Measurements from ENCODE around the gene ORC1. TPM values are rescaled to one million over a fixed set of nuclear protein-coding genes. Genes with fewer than 3 reads are reported as not detected.

Gene ORC1
- total RNA-seq, 1 donor from 2014 or later: 10.5 TPM

GRCh38 chr1:52424231-52424636, 20.0 kb upstream of the ORC1 start:
- no peaks in the 10 kb centered on the region for H3K9me3 Mint-ChIP-seq (ENCODE audit: low read depth)
- H3K27ac Mint-ChIP-seq: peak overlapping the region; percentile 76
- TF ChIP-seq CTCF (IDR thresholded peaks at IDR 0.05; ENCODE audit: unreplicated experiment): no peak
- H3K27me3 Mint-ChIP-seq: no peaks in the 10 kb centered on the region
- no peak overlapping the region for H3K4me3 Mint-ChIP-seq (ENCODE audit: low read depth)
- no peak for DNase-seq (ENCODE audit: low spot score, unreplicated experiment)
- peaks cover 26% of the 10 kb centered on the region for H3K36me3 Mint-ChIP-seq (ENCODE audit: insufficient read depth)
- no peaks in the 10 kb centered on the region for H3K4me1 Mint-ChIP-seq (ENCODE audit: low read depth)

GRCh38 chr1:52423771-52424170, 19.5 kb upstream of the ORC1 start:
- no peak overlapping the region for H3K4me3 Mint-ChIP-seq (ENCODE audit: low read depth)
- TF ChIP-seq CTCF (IDR thresholded peaks at IDR 0.05; ENCODE audit: unreplicated experiment): no peak
- H3K9me3 Mint-ChIP-seq (ENCODE audit: low read depth): no peaks in the 10 kb centered on the region
- peak overlapping the region; percentile 64 for H3K27ac Mint-ChIP-seq
- H3K36me3 Mint-ChIP-seq (ENCODE audit: insufficient read depth): peaks cover 25% of the 10 kb centered on the region
- no peak for DNase-seq (ENCODE audit: low spot score, unreplicated experiment)
- H3K27me3 Mint-ChIP-seq: no peaks in the 10 kb centered on the region
- no peaks in the 10 kb centered on the region for H3K4me1 Mint-ChIP-seq (ENCODE audit: low read depth)

GRCh38 chr1:52423055-52423454, 18.8 kb upstream of the ORC1 start:
- DNase-seq (ENCODE audit: low spot score, unreplicated experiment): no peak
- no peaks in the 10 kb centered on the region for H3K4me1 Mint-ChIP-seq (ENCODE audit: low read depth)
- H3K9me3 Mint-ChIP-seq (ENCODE audit: low read depth): no peaks in the 10 kb centered on the region
- no peak for TF ChIP-seq CTCF (IDR thresholded peaks at IDR 0.05; ENCODE audit: unreplicated experiment)
- H3K36me3 Mint-ChIP-seq (ENCODE audit: insufficient read depth): peaks cover 22% of the 10 kb centered on the region
- no peak overlapping the region for H3K4me3 Mint-ChIP-seq (ENCODE audit: low read depth)
- no peaks in the 10 kb centered on the region for H3K27me3 Mint-ChIP-seq
- no peak overlapping the region for H3K27ac Mint-ChIP-seq

DNA sequence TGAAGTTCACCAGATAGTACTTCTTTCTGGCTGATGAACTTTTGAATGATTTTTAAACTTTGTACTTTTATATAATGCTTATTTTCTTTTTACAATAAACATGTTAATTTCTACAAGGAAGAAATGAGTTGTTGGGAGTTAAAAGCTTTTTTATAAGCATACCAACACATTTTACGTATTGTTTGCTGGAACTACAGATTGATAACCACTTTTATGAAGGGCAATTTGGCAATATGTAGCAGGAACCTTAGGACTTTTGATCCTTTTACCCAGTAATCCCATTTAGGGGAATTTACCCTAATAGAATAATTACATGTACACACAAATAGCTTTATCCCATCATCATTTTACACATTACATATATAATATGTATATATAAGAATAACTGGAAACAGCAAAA, 16.5 kb upstream of the ORC1 start:
- H3K27ac Mint-ChIP-seq: no peak overlapping the region
- DNase-seq (ENCODE audit: low spot score, unreplicated experiment): no peak
- no peaks in the 10 kb centered on the region for H3K9me3 Mint-ChIP-seq (ENCODE audit: low read depth)
- H3K4me3 Mint-ChIP-seq (ENCODE audit: low read depth): no peak overlapping the region
- TF ChIP-seq CTCF (IDR thresholded peaks at IDR 0.05; ENCODE audit: unreplicated experiment): no peak
- H3K4me1 Mint-ChIP-seq (ENCODE audit: low read depth): no peaks in the 10 kb centered on the region
- peaks cover 24% of the 10 kb centered on the region for H3K36me3 Mint-ChIP-seq (ENCODE audit: insufficient read depth)
- H3K27me3 Mint-ChIP-seq: no peaks in the 10 kb centered on the region

DNA sequence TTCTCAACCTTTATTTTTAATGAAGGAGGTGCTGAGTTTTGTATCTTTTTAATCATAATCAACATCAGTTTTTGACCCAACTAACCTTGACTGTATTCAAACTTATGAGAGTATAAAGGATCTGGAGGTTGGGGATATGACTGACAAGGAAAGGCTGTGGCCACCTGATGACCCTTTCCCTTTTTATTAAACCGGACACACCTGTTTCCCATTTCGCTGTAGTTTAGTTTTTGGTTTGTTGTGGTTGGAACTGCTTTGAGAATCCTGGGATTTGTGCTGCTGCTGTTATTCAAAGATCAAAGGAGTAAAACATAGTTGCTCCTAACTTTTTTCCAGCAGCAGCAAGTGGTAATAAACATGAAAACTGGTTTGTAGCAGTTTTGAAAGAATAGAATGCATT, 12.6 kb upstream of the ORC1 start:
- no peak overlapping the region for H3K4me3 Mint-ChIP-seq (ENCODE audit: low read depth)
- TF ChIP-seq CTCF (IDR thresholded peaks at IDR 0.05; ENCODE audit: unreplicated experiment): no peak
- no peak for DNase-seq (ENCODE audit: low spot score, unreplicated experiment)
- H3K4me1 Mint-ChIP-seq (ENCODE audit: low read depth): no peaks in the 10 kb centered on the region
- H3K36me3 Mint-ChIP-seq (ENCODE audit: insufficient read depth): peaks cover 25% of the 10 kb centered on the region
- no peaks in the 10 kb centered on the region for H3K9me3 Mint-ChIP-seq (ENCODE audit: low read depth)
- no peak overlapping the region for H3K27ac Mint-ChIP-seq
- H3K27me3 Mint-ChIP-seq: no peaks in the 10 kb centered on the region

Measured in progenitor cell of endocrine pancreas (in vitro differentiated cells).